Lung (tissue), 12 donors: Measurements from ENCODE around the gene CACNA1C. TPM values are rescaled to one million over a fixed set of nuclear protein-coding genes. Genes with fewer than 3 reads are reported as not detected.

Experiments
- ATAC-seq: fragments of 200-7000 bp; cut with Tn5 transposase; one replicate; pipeline ENCODE4 v1.9.1; 2020; ENCODE audit warnings: moderate number of reproducible peaks; ENCODE audit not compliant: insufficient read depth, low FRiP score
- DNase-seq, 3 donors: peaks; one replicate each; pipeline ENCODE4 v3.0.0-alpha.2; 2013 to 2017
- H3K27ac ChIP-seq, 2 donors: one replicate each; pipeline ENCODE4 v1.5.1; 2013; ENCODE audit warnings: mild to moderate bottlenecking in 2 of 2, moderate library complexity in 2 of 2, control low read depth in 1 of 2, inconsistent platforms in 1 of 2, low read depth in 1 of 2, low read length in 1 of 2
- H3K27me3 ChIP-seq, 3 donors: one replicate each; pipeline ENCODE4 v1.5.1; 2013; ENCODE audit warnings: low read length in 2 of 3; ENCODE audit not compliant: control insufficient read depth in 3 of 3, insufficient read depth in 3 of 3
- H3K36me3 ChIP-seq, 4 donors: one replicate each; pipeline ENCODE4 v1.5.1; 2013; ENCODE audit warnings: low read length in 4 of 4, mild to moderate bottlenecking in 1 of 4, moderate library complexity in 1 of 4; ENCODE audit not compliant: control insufficient read depth in 4 of 4, insufficient read depth in 4 of 4
- H3K4me1 ChIP-seq, 5 donors: one replicate each; pipeline ENCODE4 v1.5.1; 2013; ENCODE audit warnings: low read length in 5 of 5, mild to moderate bottlenecking in 2 of 5, moderate library complexity in 1 of 5; ENCODE audit not compliant: control insufficient read depth in 5 of 5, insufficient read depth in 5 of 5
- H3K4me3 ChIP-seq: one replicate; pipeline ENCODE4 v1.5.1; 2013; ENCODE audit warnings: mild to moderate bottlenecking, control low read depth, moderate library complexity
- H3K9ac ChIP-seq, 2 donors: one replicate each; pipeline ENCODE4 v1.5.1; 2013; ENCODE audit warnings: low read length in 2 of 2, control low read depth in 1 of 2; ENCODE audit not compliant: insufficient read depth in 1 of 2
- H3K9me3 ChIP-seq, 4 donors: one replicate each; pipeline ENCODE4 v1.5.1; 2013; ENCODE audit warnings: low read length in 3 of 4, mild to moderate bottlenecking in 1 of 4, moderate library complexity in 1 of 4; ENCODE audit not compliant: control insufficient read depth in 4 of 4, insufficient read depth in 3 of 4
- CTCF ChIP-seq: IDR thresholded peaks from 2 replicates; pipeline ENCODE4 v1.5.1; 2012; ENCODE audit warnings: mild to moderate bottlenecking; ENCODE audit errors: control extremely low read depth, extremely low read depth
- WGBS, 2 donors: extraction: QIAGEN DNeasy Blood & Tissue Kit; methylation state at CpG; one replicate each; pipeline ENCODE4 v1.1.7; 2013; 5-methylcytosine and 5-hydroxymethylcytosine counted together
- polyA plus RNA-seq, 2 donors: library from polyadenylated mRNA; stranded (reverse); fragments of 200-250 nt; gene quantifications; one replicate each; pipeline ENCODE4 v1.2.1, GENCODE V29; 2013
- total RNA-seq, 2 donors: library from RNA; depleted of rRNA in 1 of 2; stranded (reverse); fragments of >200 nt in 1 of 2; gene quantifications; one replicate each; pipeline ENCODE4 v1.2.1, GENCODE V29; 2014 to 2021
- donor health status: control.
- donor health status: control.
- donor health status: Bipolar disorder and iron deficiency.
- donor health status: healthy.
- donor health status: DM: yes; HTN: yes; CAD: no.

Gene CACNA1C
- total and polyA plus RNA-seq, 4 donors = 3.2 to 17.5 (median 7.5) TPM

GRCh38 chr12:2395354-2395977, 342.7 kb downstream of the CACNA1C start:
- H3K27me3 ChIP-seq = no peaks in the 10 kb centered on the region
- WGBS, 2 donors = 64 to 65% methylated on average over 8 of the region's 8 CpGs
- H3K9ac ChIP-seq = no peak overlapping the region
- peak; percentile 22 for TF ChIP-seq CTCF
- H3K4me1 ChIP-seq = peaks cover 6 to 46% (median 18%) of the 10 kb centered on the region in 5 donors
- peak overlapping the region in 1 of 2 donors; percentile 25 for H3K27ac ChIP-seq
- H3K9me3 ChIP-seq = peaks cover 0 to 3% (median 0%) of the 10 kb centered on the region in 4 donors
- no peak for ATAC-seq
- H3K36me3 ChIP-seq = no peaks in the 10 kb centered on the region
- DNase-seq = peak; percentile 67 to 69 (median 67)
- H3K4me3 ChIP-seq = no peak overlapping the region

GRCh38 chr12:2396448-2396871, 343.7 kb downstream of the CACNA1C start:
- peaks cover 6 to 46% (median 16%) of the 10 kb centered on the region in 5 donors for H3K4me1 ChIP-seq
- WGBS, 2 donors = 64 to 80% methylated on average over 6 of the region's 6 CpGs
- no peaks in the 10 kb centered on the region for H3K36me3 ChIP-seq
- peak overlapping the region; percentile 17 to 60 for H3K27ac ChIP-seq
- no peak for TF ChIP-seq CTCF
- no peak overlapping the region for H3K9ac ChIP-seq
- H3K4me3 ChIP-seq = no peak overlapping the region
- no peaks in the 10 kb centered on the region for H3K27me3 ChIP-seq
- H3K9me3 ChIP-seq = peaks cover 0 to 3% (median 0%) of the 10 kb centered on the region in 4 donors
- no peak for ATAC-seq
- DNase-seq = peak; percentile 86 to 92 (median 91)

- Histone ChIP-seq H3K27me3 (no peaks in the 10 kb centered on the region), H3K4me3 (no peak overlapping the region), H3K9me3 (peaks cover 0 to 3% (median 0%) of the 10 kb centered on the region in 4 donors), H3K9ac (no peak overlapping the region), H3K4me1 (peaks cover 6 to 55% (median 18%) of the 10 kb centered on the region in 5 donors), H3K36me3 (no peaks in the 10 kb centered on the region), H3K27ac (no peak overlapping the region)
- ATAC-seq (no peak), DNase-seq (no peak)
- 93% methylated on average over 11 of the region's 11 CpGs for WGBS, 2 donors
- no peak for TF ChIP-seq CTCF
These were observed 344.7 kb downstream of the CACNA1C start for GRCh38 chr12:2397356-2398045.
